Subcutaneous abdominal adipose tissue (tissue), 5 donors: ENCODE results near the gene SLC6A11.

ENCODE experiments used
- H3K27ac ChIP-seq: one replicate; pipeline ENCODE4 v1.7.0; 2013; ENCODE audit warnings: low read depth, mild to moderate bottlenecking, inconsistent platforms, low read length, moderate library complexity
- H3K27me3 ChIP-seq, 5 donors: one replicate each; pipeline ENCODE4 v1.7.0; 2013; ENCODE audit warnings: low read length in 5 of 5, inconsistent platforms in 1 of 5; ENCODE audit not compliant: control insufficient read depth in 5 of 5, insufficient read depth in 4 of 5
- H3K36me3 ChIP-seq, 5 donors: one replicate each; pipeline ENCODE4 v1.7.0; 2013; ENCODE audit warnings: low read length in 5 of 5; ENCODE audit not compliant: control insufficient read depth in 5 of 5, insufficient read depth in 5 of 5
- H3K4me1 ChIP-seq, 5 donors: one replicate each; pipeline ENCODE4 v1.7.0; 2013; ENCODE audit warnings: low read length in 5 of 5, mild to moderate bottlenecking in 3 of 5, moderate library complexity in 1 of 5; ENCODE audit not compliant: control insufficient read depth in 5 of 5, insufficient read depth in 5 of 5
- H3K4me3 ChIP-seq, 5 donors: one replicate each; pipeline ENCODE4 v1.7.0; 2013; ENCODE audit warnings: low read length in 5 of 5, low read depth in 1 of 5
- H3K9ac ChIP-seq, 5 donors: one replicate each; pipeline ENCODE4 v1.7.0; 2013; ENCODE audit warnings: low read length in 5 of 5, mild to moderate bottlenecking in 4 of 5, moderate library complexity in 3 of 5
- H3K9me3 ChIP-seq, 5 donors: one replicate each; pipeline ENCODE4 v1.7.0; 2013; ENCODE audit warnings: low read length in 5 of 5; ENCODE audit not compliant: control insufficient read depth in 5 of 5
- donor health status: healthy.
- donor health status: healthy.
- donor health status: healthy.
- donor health status: healthy.
- donor health status: healthy.

SLC6A11 gene

DNA sequence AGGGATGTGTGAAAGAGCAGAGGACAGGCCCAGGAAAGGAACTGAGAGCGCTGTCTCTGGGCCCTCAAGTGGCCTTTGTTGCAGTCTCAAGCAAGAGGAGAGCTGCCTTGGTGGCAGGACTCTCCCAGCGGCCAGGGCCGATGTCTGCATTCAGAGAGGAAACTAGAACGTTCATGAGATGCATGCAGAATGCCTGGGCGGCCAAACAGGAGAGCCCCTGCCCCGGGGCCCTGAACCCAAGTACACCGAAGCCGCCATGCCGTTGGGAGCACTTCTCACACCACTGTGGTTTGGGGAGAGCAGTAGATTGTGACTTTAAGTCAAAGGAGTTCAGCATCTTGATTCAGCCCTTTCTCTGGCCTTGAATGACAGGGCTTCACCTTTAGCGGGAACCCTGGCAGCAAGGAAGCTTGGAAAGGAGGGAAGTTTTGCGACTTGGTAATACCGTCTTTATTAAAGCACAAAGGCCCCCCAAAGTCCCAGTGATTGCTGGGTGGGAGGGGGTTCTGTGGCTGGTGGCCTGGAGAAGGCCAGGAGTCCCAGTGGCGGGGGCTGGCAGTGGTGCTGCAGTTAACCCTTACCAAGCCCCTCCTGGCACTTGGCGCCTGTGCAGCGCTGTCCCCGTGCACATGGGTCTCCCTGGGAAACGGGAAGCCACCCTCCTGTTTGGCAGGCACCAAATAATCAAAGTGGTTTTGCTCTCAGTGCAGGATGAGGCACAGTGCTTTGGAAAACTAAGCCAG is 36.2 kb downstream of the SLC6A11 start:
- Histone ChIP-seq H3K4me1 (peaks cover 0 to 5% (median 0%) of the 10 kb centered on the region in 5 donors), H3K36me3 (no peaks in the 10 kb centered on the region), H3K27ac (no peak overlapping the region), H3K4me3 (no peak overlapping the region), H3K9ac (no peak overlapping the region), H3K27me3 (peaks cover 0 to 7% (median 0%) of the 10 kb centered on the region in 5 donors), H3K9me3 (no peaks in the 10 kb centered on the region)

DNA sequence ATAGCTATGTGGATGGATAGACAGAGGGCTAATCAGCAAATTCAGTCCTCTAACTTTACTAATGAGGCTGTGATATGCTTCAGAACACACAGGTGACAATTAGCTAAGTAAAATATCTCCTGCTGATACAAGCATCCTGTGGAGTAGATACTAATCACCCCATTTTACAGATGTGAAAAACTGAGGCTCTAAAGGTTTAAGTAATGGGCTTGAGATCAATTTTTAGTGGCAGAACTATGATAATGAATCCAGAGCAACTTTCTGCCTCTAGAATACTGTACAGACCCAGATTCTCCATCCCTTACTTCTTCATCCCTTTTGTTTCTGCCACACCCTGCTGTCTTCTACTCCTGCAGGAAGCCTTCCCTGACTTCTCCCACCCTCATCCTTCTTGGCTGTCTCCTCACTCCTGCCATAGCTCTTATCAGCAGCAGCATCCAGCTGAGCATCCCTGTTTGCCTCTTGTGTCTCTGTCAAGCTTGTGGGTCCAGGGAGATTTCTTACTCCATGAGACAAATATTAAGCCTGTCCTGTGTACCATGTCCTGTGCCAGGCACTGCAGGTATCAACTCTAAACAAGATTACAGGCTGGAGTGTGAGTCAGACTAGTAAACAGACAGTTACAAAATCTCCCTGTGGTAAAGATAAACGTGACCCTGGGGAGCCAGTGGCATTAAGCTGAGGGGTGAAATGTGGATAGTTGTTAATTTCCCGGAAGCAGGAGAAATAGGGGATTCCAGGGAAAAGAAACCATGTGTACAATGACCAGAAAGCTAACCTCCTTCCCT is 39.2 kb downstream of the SLC6A11 start:
- H3K27me3 ChIP-seq, result peaks cover 0 to 8% (median 0%) of the 10 kb centered on the region in 5 donors
- H3K4me1 ChIP-seq, result peaks cover 0 to 5% (median 0%) of the 10 kb centered on the region in 5 donors
- no peak overlapping the region for H3K27ac ChIP-seq
- peaks cover 0 to 6% (median 0%) of the 10 kb centered on the region in 5 donors for H3K9me3 ChIP-seq
- H3K9ac ChIP-seq, result no peak overlapping the region
- no peaks in the 10 kb centered on the region for H3K36me3 ChIP-seq
- H3K4me3 ChIP-seq, result no peak overlapping the region

DNA sequence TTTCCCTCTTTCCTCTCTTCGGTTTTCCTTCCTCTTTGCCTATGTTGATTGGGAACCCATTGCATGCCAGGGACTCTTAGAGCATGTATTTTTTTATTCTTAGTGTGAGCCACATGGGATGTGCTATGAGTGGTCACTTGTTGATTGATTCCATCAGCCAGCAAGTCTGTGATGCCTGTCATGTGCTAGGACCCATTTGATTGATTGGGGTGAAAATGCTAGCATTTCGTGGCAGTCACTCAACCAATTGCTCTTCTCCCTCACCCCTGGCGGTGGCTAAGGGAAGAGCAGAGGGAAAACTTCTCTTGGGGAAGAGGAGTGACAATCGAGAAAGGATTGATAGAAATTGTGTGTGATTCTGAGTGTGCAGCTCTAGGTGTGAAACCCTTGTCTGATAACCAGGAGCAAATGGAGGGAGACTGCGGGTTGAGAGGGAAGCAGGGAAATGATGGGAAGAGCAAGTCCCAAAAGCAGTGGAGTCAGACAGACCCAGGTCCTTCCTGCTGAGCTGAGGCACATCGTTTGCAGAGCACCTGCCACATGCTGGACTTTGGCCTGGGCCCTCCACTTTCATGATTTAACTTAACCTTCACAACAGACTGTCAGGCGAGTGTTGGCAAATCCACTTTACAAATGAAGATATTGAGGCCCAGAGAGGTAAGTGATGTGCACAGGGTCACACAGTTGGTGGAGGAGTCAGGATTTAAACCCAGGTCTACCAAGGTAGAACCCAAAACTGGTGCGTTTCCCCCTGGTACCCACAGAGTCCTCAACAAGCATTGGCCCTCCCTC is 40.0 kb downstream of the SLC6A11 start:
- Histone ChIP-seq H3K36me3 (no peaks in the 10 kb centered on the region), H3K27ac (no peak overlapping the region), H3K4me1 (peaks cover 0 to 5% (median 0%) of the 10 kb centered on the region in 5 donors), H3K4me3 (no peak overlapping the region), H3K27me3 (peaks cover 0 to 11% (median 0%) of the 10 kb centered on the region in 5 donors), H3K9ac (no peak overlapping the region), H3K9me3 (peaks cover 0 to 6% (median 0%) of the 10 kb centered on the region in 5 donors)

DNA sequence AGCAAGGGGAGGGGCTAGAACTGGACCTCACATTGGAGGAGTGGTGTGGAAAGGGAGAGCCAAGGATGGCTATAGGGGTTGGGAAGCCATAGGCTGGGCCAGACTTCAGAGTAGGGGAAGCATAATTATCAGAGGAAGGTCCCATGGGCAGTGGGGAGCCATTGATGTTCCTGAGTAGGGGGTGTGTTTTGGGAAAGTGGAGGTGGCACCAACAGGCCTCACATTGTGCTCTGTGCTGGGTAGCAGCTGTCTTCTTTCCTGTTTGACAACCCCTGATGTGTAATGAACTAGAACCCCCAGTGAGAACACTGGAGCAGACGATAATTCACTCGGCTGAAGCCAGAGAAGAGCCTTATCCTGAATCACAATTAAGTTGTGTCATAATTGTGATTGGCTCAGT is 41.2 kb downstream of the SLC6A11 start:
- Histone ChIP-seq H3K9ac (no peak overlapping the region), H3K9me3 (peaks cover 0 to 6% (median 0%) of the 10 kb centered on the region in 5 donors), H3K36me3 (no peaks in the 10 kb centered on the region), H3K27ac (no peak overlapping the region), H3K4me1 (peaks cover 0 to 5% (median 0%) of the 10 kb centered on the region in 5 donors), H3K4me3 (no peak overlapping the region), H3K27me3 (peaks cover 0 to 11% (median 0%) of the 10 kb centered on the region in 5 donors)

DNA sequence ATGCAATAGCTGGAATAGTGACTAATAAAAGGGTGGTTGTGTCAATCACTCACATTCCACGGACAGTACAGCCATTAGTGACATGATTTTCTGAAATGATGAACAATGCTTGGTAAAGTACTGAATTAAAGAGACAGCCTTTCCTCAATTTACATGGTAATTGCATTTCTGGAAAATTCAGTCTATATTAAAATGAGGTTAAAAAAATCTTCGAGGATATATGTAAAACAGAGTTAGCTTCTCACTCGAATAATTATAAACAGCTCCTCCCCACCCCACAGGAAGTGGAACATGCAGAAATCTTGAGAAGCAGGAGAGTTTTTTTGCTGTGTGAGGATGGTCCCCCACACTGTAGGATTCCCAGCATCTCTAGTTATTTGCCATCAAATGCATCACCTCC is 42.1 kb downstream of the SLC6A11 start:
- H3K27ac ChIP-seq, result no peak overlapping the region
- peaks cover 0 to 8% (median 0%) of the 10 kb centered on the region in 5 donors for H3K27me3 ChIP-seq
- no peak overlapping the region for H3K4me3 ChIP-seq
- no peaks in the 10 kb centered on the region for H3K36me3 ChIP-seq
- peaks cover 0 to 5% (median 0%) of the 10 kb centered on the region in 5 donors for H3K4me1 ChIP-seq
- H3K9me3 ChIP-seq, result peaks cover 0 to 6% (median 0%) of the 10 kb centered on the region in 5 donors
- H3K9ac ChIP-seq, result no peak overlapping the region

DNA sequence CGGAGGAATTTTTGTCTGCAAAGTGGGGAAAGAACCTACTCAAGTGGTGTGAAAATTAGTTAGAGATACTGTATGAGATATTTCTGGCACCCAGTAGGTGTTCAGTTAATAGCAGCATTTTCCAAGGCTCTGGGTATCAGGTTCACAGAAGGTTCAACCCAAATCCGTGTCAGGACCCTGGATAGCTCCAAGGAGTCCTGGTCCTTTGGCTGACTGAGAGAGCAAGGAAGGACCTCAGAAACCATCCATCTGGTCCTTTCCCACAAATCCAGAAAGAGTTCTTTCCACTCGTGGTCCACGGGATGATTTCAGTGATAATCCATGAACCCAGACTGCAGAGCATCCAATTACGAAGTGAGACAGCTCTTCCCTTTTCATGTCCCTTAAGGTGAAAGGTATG is 51.4 kb downstream of the SLC6A11 start:
- Histone ChIP-seq H3K4me1 (no peaks in the 10 kb centered on the region), H3K27me3 (peaks cover 0 to 16% (median 7%) of the 10 kb centered on the region in 5 donors), H3K4me3 (no peak overlapping the region), H3K9me3 (no peaks in the 10 kb centered on the region), H3K27ac (no peak overlapping the region), H3K36me3 (no peaks in the 10 kb centered on the region), H3K9ac (no peak overlapping the region)

DNA sequence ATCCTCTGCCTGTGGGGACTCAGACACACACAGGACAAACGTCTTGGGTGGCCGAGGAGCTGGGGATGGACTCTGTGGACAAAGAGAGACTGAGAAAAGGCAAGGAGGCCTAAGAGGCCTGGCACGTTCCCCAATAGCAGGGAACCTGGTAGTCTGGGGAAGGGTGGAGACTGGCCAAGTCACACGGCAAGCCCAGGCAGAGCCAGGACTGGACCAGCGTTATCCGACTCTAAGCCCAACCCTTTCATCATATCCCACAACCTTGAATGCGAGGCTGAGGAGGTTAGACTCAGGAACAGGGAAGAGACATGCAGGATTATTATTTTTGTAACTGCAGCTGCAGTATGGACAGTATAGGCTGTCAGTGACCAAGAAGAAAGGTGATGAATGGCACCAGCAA is 53.4 kb downstream of the SLC6A11 start:
- no peaks in the 10 kb centered on the region for H3K4me1 ChIP-seq
- H3K36me3 ChIP-seq, result no peaks in the 10 kb centered on the region
- H3K27me3 ChIP-seq, result peaks cover 0 to 23% (median 7%) of the 10 kb centered on the region in 5 donors
- H3K27ac ChIP-seq, result no peak overlapping the region
- H3K4me3 ChIP-seq, result no peak overlapping the region
- no peaks in the 10 kb centered on the region for H3K9me3 ChIP-seq
- H3K9ac ChIP-seq, result no peak overlapping the region

DNA sequence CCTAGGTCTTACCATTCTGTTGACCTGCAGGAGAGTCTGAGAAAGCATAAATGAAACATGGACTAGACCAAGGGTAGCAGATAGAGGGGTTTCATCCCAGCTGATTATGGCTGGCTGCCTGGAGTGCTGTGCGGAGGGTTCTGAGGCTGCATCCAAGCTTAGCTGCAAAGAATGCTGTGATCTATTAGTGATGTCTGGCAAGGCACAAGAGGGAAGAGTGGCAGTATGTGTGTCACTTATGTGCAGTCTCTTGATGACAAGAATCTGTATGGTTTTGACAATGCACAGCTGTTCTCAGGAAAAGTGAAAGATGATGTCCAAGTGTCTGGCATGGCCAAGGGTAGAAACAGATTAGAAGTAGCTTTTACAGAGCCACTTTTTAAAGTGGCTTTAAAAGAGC is 54.3 kb downstream of the SLC6A11 start:
- H3K27ac ChIP-seq, result no peak overlapping the region
- H3K9me3 ChIP-seq, result no peaks in the 10 kb centered on the region
- no peak overlapping the region for H3K4me3 ChIP-seq
- no peak overlapping the region for H3K9ac ChIP-seq
- H3K4me1 ChIP-seq, result no peaks in the 10 kb centered on the region
- H3K27me3 ChIP-seq, result peaks cover 0 to 23% (median 9%) of the 10 kb centered on the region in 5 donors
- H3K36me3 ChIP-seq, result no peaks in the 10 kb centered on the region

DNA sequence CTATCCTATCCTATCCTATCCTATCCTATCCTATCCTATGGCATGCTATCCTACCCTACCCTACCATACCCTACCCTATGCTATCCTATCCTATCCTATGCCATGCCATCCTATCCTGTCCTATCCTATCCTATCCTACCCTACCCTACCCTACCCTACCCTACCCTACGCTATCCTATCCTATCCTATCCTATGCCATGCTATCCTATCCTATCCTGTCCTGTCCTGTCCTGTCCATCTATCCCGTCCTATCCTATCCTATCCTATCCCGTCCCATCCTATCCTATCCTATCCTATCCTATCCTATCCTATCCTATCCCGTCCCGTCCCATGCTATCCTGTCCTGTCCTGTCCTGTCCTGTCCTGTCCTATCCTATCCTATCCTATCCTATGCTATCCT is 57.4 kb downstream of the SLC6A11 start:
- Histone ChIP-seq H3K9me3 (no peaks in the 10 kb centered on the region), H3K4me1 (no peaks in the 10 kb centered on the region), H3K9ac (no peak overlapping the region), H3K27ac (no peak overlapping the region), H3K36me3 (no peaks in the 10 kb centered on the region), H3K27me3 (peaks cover 0 to 18% (median 9%) of the 10 kb centered on the region in 5 donors), H3K4me3 (no peak overlapping the region)
